ENCODE results near the gene PROZ. TPM values are rescaled to one million over a fixed set of nuclear protein-coding genes. Genes with fewer than 3 reads are reported as not detected.
A peak's percentile ranks its signal among the peaks of the same experiment; 100 is the strongest.

The PROZ gene
- total RNA-seq, 1 donor from 2014 or later = not detected

GRCh38 chr13:113204378-113204734 lies 45.9 kb downstream of the PROZ start:
- no peak for DNase-seq (ENCODE audit: low spot score)

GRCh38 chr13:113205428-113205931 lies 47.0 kb downstream of the PROZ start:
- DNase-seq (ENCODE audit: low spot score) = no peak

- DNase-seq (ENCODE audit: low spot score) = no peak
Measured at GRCh38 chr13:113207460-113207859, 49.0 kb downstream of the PROZ start.

GRCh38 chr13:113207890-113208420 lies 49.5 kb downstream of the PROZ start:
- no peak for DNase-seq (ENCODE audit: low spot score)

GRCh38 chr13:113208421-113209335 lies 50.2 kb downstream of the PROZ start, which contains the start of gene PCID2:
PCID2 (minus strand) TSS chr13:113208669; CDS start chr13:113208634, 35 bp downstream.
- DNase-seq (ENCODE audit: low spot score) = peak; percentile 89

- peak; percentile 72 for DNase-seq (ENCODE audit: low spot score)
Measured at GRCh38 chr13:113209336-113209758, 50.9 kb downstream of the PROZ start, which contains the start of gene CUL4A. CUL4A (plus strand) TSS chr13:113209613; CDS start chr13:113209628, 15 bp downstream.

- peak; percentile 50 for DNase-seq (ENCODE audit: low spot score)
Measured at GRCh38 chr13:113209759-113210421, 51.4 kb downstream of the PROZ start.

GRCh38 chr13:113210833-113211232 lies 52.4 kb downstream of the PROZ start:
- no peak for DNase-seq (ENCODE audit: low spot score)

- DNase-seq (ENCODE audit: low spot score) = no peak
Measured at GRCh38 chr13:113211774-113212173, 53.3 kb downstream of the PROZ start.

GRCh38 chr13:113216254-113217048 lies 58.0 kb downstream of the PROZ start:
- DNase-seq (ENCODE audit: low spot score) = no peak

- DNase-seq (ENCODE audit: low spot score) = no peak
Measured at GRCh38 chr13:113218586-113218985, 60.1 kb downstream of the PROZ start.

- DNase-seq (ENCODE audit: low spot score) = no peak
Measured at GRCh38 chr13:113219256-113219940, 61.0 kb downstream of the PROZ start.

- DNase-seq (ENCODE audit: low spot score) = no peak
Measured at GRCh38 chr13:113220141-113220598, 61.7 kb downstream of the PROZ start.

- no peak for DNase-seq (ENCODE audit: low spot score)
Measured at GRCh38 chr13:113220877-113221276, 62.4 kb downstream of the PROZ start.

Other genes with a start within 250 kb of the PROZ start
- 91.8 TPM for gene MCF2L, start 189.4 kb upstream of the PROZ start, total RNA-seq
- gene F7, start 52.9 kb upstream of the PROZ start, total RNA-seq = 0.26 TPM
- 8.2 TPM for gene F10, start 35.8 kb upstream of the PROZ start, total RNA-seq
- 35.0 TPM for gene PCID2, start 50.0 kb downstream of the PROZ start, total RNA-seq
- 55.4 TPM for gene CUL4A, start 51.0 kb downstream of the PROZ start, total RNA-seq
- gene LAMP1, start 138.6 kb downstream of the PROZ start, total RNA-seq = 306 TPM
- gene GRTP1, start 205.5 kb downstream of the PROZ start, total RNA-seq = 33.3 TPM